ENCODE results near the gene TCN2.

DNA sequence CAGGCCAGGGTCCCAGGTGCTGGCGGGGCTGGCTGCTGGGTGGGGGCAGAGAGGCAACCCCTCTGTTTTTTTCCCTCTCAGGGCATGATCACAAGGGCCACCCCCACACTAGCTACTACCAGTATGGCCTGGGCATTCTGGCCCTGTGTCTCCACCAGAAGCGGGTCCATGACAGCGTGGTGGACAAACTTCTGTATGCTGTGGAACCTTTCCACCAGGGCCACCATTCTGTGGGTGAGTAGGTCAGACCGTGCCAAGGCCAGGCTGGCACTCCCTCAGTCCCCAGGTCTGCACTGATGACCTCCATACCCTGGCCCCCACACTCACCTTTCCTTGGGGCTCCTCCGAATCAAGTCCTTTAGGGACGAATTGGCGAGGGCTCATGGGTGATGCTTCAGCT is 7.3 kb downstream of the TCN2 start:
- TF ChIP-seq POLR2A (IDR thresholded peaks at IDR 0.05): no peak
- TF ChIP-seq, protein P1, sequence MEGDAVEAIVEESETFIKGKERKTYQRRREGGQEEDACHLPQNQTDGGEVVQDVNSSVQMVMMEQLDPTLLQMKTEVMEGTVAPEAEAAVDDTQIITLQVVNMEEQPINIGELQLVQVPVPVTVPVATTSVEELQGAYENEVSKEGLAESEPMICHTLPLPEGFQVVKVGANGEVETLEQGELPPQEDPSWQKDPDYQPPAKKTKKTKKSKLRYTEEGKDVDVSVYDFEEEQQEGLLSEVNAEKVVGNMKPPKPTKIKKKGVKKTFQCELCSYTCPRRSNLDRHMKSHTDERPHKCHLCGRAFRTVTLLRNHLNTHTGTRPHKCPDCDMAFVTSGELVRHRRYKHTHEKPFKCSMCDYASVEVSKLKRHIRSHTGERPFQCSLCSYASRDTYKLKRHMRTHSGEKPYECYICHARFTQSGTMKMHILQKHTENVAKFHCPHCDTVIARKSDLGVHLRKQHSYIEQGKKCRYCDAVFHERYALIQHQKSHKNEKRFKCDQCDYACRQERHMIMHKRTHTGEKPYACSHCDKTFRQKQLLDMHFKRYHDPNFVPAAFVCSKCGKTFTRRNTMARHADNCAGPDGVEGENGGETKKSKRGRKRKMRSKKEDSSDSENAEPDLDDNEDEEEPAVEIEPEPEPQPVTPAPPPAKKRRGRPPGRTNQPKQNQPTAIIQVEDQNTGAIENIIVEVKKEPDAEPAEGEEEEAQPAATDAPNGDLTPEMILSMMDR (IDR thresholded peaks at IDR 0.05): no peak

Measured in thyroid gland (tissue), 4 donors.